ENCODE measurements around the gene ATOSB. TPM values are rescaled to one million over a fixed set of nuclear protein-coding genes. Genes with fewer than 3 reads are reported as not detected.

ATOSB gene
- total RNA-seq, 5 donors from 2014 or later (not counting 1 experiment from before 2014, with no cell fraction given) = 4.7 to 12.7 (median 8.9) TPM

DNA sequence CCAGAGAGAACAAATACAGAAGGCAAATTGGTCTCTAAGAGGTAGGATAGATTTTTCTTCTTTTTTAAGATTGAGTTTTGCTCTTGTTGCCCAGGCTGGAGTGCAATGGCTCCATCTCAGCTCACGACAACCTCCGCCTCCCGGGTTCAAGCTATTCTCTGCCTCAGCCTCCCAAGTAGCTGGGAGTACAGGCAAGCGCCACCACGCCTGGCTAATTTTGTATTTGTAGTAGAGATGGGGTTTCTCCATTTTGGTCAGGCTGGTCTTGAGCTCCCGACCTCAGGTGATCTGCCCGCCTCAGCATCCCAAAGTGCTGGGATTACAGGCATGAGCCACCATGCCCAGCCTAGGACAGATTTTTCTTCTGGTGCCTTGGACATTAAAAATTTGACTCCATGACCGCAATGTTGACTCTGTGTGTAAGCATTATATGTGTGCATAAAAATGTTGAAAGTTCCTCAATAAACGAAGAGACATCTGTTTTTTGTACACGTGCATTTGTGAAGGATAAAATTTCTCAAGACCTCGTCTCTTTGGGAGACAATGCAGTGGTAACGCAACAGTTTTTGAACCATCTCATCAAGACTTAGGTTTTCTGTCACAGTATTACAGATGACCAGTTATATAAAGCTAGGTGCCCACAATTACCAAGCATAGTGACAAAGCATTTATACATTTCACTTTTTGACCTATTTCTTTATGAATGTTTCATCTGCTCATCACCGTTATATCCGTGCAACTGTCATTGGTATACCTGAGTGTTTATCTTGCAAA lies 60.6 kb downstream of the ATOSB start:
- no peak for ATAC-seq (replicated peaks in 1 of 4)
- H3K36me3 ChIP-seq (ENCODE audit: control insufficient read depth in 2 of 2, extremely low read depth in 1 of 2, insufficient read depth in 1 of 2, low read length in 1 of 2) = peaks cover 10 to 46% of the 10 kb centered on the region in 2 donors
- ChIA-PET POLR2A (no interaction called here), CTCF (no interaction called here)
- H3K9me3 Mint-ChIP-seq = no peaks in the 10 kb centered on the region
- H3K4me3 ChIP-seq (ENCODE audit: control insufficient read depth in 1 of 2, extremely low read depth in 1 of 2, low read length in 1 of 2) = no peak overlapping the region
- no peaks in the 10 kb centered on the region for H3K4me1 ChIP-seq (ENCODE audit: control insufficient read depth in 1 of 2, extremely low read depth in 1 of 2, insufficient read depth in 2 of 2, low read length in 2 of 2)
- no peak overlapping the region for H3K27ac ChIP-seq (ENCODE audit: low read length)
- no peaks in the 10 kb centered on the region for H3K27me3 Mint-ChIP-seq
- H3K27ac Mint-ChIP-seq = no peak overlapping the region
- 98% methylated on average over 5 of the region's 14 CpGs for WGBS (ENCODE audit: insufficient coverage)
- H3K9me3 ChIP-seq = no peaks in the 10 kb centered on the region
- no peak overlapping the region for H3K4me3 Mint-ChIP-seq
- peaks cover 4 to 6% (median 4%) of the 10 kb centered on the region in 3 donors for H3K4me1 Mint-ChIP-seq
- H3K27me3 ChIP-seq (replicated peaks in 1 of 2; ENCODE audit: control insufficient read depth in 2 of 2, extremely low read depth in 1 of 2, insufficient read depth in 2 of 2, low read length in 1 of 2) = no peaks in the 10 kb centered on the region
- no peak for DNase-seq
- peaks cover 55% of the 10 kb centered on the region for H3K36me3 Mint-ChIP-seq

- POLR2A ChIA-PET = interaction anchor here in 1 of 2 donors (0.7 kb wide), 1 partner anchor 155 kb away, joined by 4 read pairs; no protein-coding TSS in a partner anchor
- peaks cover 6 to 39% of the 10 kb centered on the region in 2 donors for H3K36me3 ChIP-seq (ENCODE audit: control insufficient read depth in 2 of 2, extremely low read depth in 1 of 2, insufficient read depth in 1 of 2, low read length in 1 of 2)
These were observed 61.4 kb downstream of the ATOSB start for GRCh38 chr9:35054185-35054835.

More at GRCh38 chr9:35054185-35054835, 61.4 kb downstream of the ATOSB start:
- Mint-ChIP-seq H3K27me3 (no peaks in the 10 kb centered on the region), H3K4me3 (no peak overlapping the region), H3K36me3 (peaks cover 48% of the 10 kb centered on the region), H3K27ac (no peak overlapping the region), H3K9me3 (no peaks in the 10 kb centered on the region), H3K4me1 (peaks cover 4 to 6% (median 4%) of the 10 kb centered on the region in 3 donors)
- DNase-seq = no peak
- CTCF ChIA-PET = no interaction called here
- no peaks in the 10 kb centered on the region for H3K27me3 ChIP-seq (replicated peaks in 1 of 2; ENCODE audit: control insufficient read depth in 2 of 2, extremely low read depth in 1 of 2, insufficient read depth in 2 of 2, low read length in 1 of 2)
- no peaks in the 10 kb centered on the region for H3K4me1 ChIP-seq (ENCODE audit: control insufficient read depth in 1 of 2, extremely low read depth in 1 of 2, insufficient read depth in 2 of 2, low read length in 2 of 2)
- no peaks in the 10 kb centered on the region for H3K9me3 ChIP-seq
- H3K27ac ChIP-seq (ENCODE audit: low read length) = no peak overlapping the region
- ATAC-seq (replicated peaks in 1 of 4) = no peak
- WGBS (ENCODE audit: insufficient coverage) = 90% methylated on average over 2 of the region's 5 CpGs
- H3K4me3 ChIP-seq (ENCODE audit: control insufficient read depth in 1 of 2, extremely low read depth in 1 of 2, low read length in 1 of 2) = no peak overlapping the region

Other genes with a start within 250 kb of the ATOSB start
- gene PHF24, start 157.6 kb downstream of the ATOSB start, total RNA-seq = not detected
- 1 to 10 TPM; 1.3 to 2.4 (median 1.7) TPM for gene DNAJB5, start 126.1 kb downstream of the ATOSB start, total RNA-seq
- 100 to 1,000 TPM; 141 to 232 (median 167) TPM for gene VCP, start 43.2 kb downstream of the ATOSB start, total RNA-seq
- 10 to 100 TPM; 20.0 to 30.7 (median 28.2) TPM for gene FANCG, start 35.9 kb downstream of the ATOSB start, total RNA-seq
- 10 to 100 TPM; 23.0 to 32.1 (median 29.9) TPM for gene PIGO, start 19.3 kb downstream of the ATOSB start, total RNA-seq
- gene STOML2, start 12.7 kb downstream of the ATOSB start, total RNA-seq = 10 to 100 TPM; 35.8 to 58.2 (median 53.7) TPM
- gene UNC13B, start 46.1 kb upstream of the ATOSB start, total RNA-seq = 1 to 10 TPM in 1 of 5 donors, under 1 TPM in 4; 0.45 to 1.2 (median 0.72) TPM

Data from T-cell (primary cell).